Measurements from ENCODE around the gene MTA1.

Gene MTA1

GRCh38 chr14:105433161-105433605 is 13.6 kb downstream of the MTA1 start:
- Histone ChIP-seq H3K4me3 (ENCODE audit: low read length) (no peak overlapping the region), H3K4me2 (ENCODE audit: low read length) (no peak overlapping the region), H3K9ac (ENCODE audit: low read depth, low read length) (no peak overlapping the region), H3K27me3 (ENCODE audit: control insufficient read depth, insufficient read depth, low read length) (no peaks in the 10 kb centered on the region), H3K9me3 (replicated peaks; ENCODE audit: low read length) (no peaks in the 10 kb centered on the region), H3K4me1 (ENCODE audit: control insufficient read depth, insufficient read depth, low read length) (peaks cover 20% of the 10 kb centered on the region), H3K36me3 (ENCODE audit: insufficient read depth, low read length) (peaks cover 18% of the 10 kb centered on the region)

GRCh38 chr14:105436402-105436801 is 16.8 kb downstream of the MTA1 start:
- H3K4me2 ChIP-seq (ENCODE audit: low read length), result no peak overlapping the region
- no peak overlapping the region for H3K9ac ChIP-seq (ENCODE audit: low read depth, low read length)
- H3K9me3 ChIP-seq (replicated peaks; ENCODE audit: low read length), result no peaks in the 10 kb centered on the region
- H3K4me1 ChIP-seq (ENCODE audit: control insufficient read depth, insufficient read depth, low read length), result peaks cover 8% of the 10 kb centered on the region
- no peaks in the 10 kb centered on the region for H3K27me3 ChIP-seq (ENCODE audit: control insufficient read depth, insufficient read depth, low read length)
- H3K4me3 ChIP-seq (ENCODE audit: low read length), result no peak overlapping the region
- peaks cover 28% of the 10 kb centered on the region for H3K36me3 ChIP-seq (ENCODE audit: insufficient read depth, low read length)

DNA sequence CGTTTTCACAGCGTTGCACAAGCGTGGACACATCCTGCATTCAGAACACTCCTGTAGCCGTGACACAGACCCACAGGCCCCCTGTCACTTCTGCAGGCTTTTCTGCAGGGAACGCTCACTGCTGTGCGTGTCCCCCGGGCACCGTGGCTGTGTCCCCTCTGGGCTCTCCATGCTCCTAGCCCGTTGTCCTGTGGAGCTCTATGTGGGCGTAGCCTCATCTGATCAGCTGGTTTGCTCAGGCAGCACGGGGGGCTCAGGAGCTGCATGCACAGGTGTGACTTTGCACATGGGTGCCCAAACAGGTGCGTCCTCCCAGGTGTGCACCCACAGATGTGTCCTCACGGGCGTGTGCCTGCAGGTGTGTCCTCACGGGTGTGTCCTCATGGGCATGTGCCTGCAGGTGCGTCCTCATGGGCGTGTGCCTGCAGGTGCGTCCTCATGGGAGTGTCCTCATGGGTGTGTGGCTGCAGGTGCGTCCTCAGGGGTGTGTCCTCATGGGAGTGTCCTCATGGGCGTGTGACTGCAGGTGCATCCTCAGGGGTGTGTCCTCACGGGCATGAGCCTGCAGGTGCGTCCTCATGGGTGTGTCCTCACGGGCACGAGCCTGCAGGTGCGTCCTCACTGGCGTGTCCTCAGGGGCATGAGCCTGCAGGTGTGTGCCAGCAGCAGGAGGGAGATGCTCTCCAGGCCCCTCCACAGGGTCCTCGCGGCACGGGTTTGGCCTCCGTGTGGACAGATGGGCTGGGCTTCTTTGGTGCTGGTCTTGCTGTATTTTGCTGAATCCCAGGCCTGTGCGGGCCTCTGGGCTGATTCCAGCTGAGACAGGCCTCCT is 17.5 kb downstream of the MTA1 start:
- peaks cover 33% of the 10 kb centered on the region for H3K36me3 ChIP-seq (ENCODE audit: insufficient read depth, low read length)
- H3K4me1 ChIP-seq (ENCODE audit: control insufficient read depth, insufficient read depth, low read length), result peaks cover 5% of the 10 kb centered on the region

DNA sequence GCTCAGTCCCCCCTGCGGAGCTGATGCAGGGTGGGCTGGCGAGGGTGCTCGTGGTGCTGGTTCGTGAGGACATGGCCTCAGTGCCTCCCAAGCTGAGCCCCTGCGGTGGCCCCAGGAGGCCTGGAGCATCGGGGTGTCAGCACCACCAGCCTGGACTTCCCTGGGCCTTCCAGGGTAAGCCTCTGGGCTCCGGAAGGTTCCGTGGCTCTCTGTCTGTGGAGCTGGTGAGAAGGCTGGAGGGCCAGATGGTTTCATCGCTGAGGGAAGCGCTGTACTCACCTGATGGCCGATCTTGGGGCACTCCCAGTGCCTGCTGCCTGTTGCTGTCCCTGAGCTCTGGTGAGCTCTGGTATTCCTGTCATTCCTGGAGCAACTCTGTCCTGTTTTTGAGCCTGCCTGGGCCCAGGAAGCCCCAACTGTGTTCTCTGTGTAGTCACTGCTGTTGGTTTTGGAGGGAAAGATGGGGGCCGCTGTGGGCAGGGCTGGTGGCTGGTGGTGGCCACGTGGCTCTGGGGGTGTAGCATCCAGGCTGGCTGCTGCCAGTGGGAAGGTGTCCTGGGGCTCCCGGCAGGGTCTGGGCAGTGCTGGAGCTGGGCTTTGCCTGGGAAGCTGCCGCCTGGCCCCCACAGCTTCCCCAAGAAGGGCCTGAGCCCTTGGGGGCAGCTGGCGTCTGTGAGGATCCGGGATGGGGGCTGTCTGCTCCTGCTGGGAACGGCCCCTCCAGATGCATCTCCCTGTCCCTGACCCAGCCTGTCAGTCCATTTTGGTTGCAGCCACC is 18.3 kb downstream of the MTA1 start:
- H3K36me3 ChIP-seq (ENCODE audit: insufficient read depth, low read length), result peaks cover 37% of the 10 kb centered on the region
- H3K4me2 ChIP-seq (ENCODE audit: low read length), result no peak overlapping the region
- H3K9me3 ChIP-seq (replicated peaks; ENCODE audit: low read length), result no peaks in the 10 kb centered on the region
- no peak overlapping the region for H3K4me3 ChIP-seq (ENCODE audit: low read length)
- no peak overlapping the region for H3K9ac ChIP-seq (ENCODE audit: low read depth, low read length)
- peaks cover 5% of the 10 kb centered on the region for H3K4me1 ChIP-seq (ENCODE audit: control insufficient read depth, insufficient read depth, low read length)
- no peaks in the 10 kb centered on the region for H3K27me3 ChIP-seq (ENCODE audit: control insufficient read depth, insufficient read depth, low read length)

More for the DNA sequence above, 17.5 kb downstream of the MTA1 start:
- Histone ChIP-seq H3K4me2 (ENCODE audit: low read length) (no peak overlapping the region), H3K9me3 (replicated peaks; ENCODE audit: low read length) (no peaks in the 10 kb centered on the region), H3K27me3 (ENCODE audit: control insufficient read depth, insufficient read depth, low read length) (no peaks in the 10 kb centered on the region), H3K9ac (ENCODE audit: low read depth, low read length) (no peak overlapping the region), H3K4me3 (ENCODE audit: low read length) (no peak overlapping the region)

DNA sequence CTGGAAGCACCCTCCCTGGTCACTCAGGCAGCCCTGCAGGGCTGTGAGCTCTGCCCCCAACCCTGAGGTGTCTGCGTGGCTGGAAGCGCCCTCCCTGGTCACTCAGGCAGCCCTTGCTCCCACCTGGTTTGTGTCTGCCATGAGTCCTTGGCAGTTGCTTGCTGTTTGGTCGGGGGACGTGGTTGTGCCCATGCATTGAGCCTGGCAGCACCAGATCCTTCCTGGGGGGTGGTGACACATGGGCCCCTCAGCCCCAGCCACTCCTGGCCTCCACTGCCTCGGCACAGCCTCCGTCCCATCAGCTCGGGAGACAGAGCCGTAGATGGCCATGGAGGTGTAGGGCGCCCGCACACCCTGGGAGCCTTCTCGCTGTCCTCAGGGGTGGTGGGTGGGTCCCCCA is 19.6 kb downstream of the MTA1 start:
- no peaks in the 10 kb centered on the region for H3K9me3 ChIP-seq (replicated peaks; ENCODE audit: low read length)

DNA sequence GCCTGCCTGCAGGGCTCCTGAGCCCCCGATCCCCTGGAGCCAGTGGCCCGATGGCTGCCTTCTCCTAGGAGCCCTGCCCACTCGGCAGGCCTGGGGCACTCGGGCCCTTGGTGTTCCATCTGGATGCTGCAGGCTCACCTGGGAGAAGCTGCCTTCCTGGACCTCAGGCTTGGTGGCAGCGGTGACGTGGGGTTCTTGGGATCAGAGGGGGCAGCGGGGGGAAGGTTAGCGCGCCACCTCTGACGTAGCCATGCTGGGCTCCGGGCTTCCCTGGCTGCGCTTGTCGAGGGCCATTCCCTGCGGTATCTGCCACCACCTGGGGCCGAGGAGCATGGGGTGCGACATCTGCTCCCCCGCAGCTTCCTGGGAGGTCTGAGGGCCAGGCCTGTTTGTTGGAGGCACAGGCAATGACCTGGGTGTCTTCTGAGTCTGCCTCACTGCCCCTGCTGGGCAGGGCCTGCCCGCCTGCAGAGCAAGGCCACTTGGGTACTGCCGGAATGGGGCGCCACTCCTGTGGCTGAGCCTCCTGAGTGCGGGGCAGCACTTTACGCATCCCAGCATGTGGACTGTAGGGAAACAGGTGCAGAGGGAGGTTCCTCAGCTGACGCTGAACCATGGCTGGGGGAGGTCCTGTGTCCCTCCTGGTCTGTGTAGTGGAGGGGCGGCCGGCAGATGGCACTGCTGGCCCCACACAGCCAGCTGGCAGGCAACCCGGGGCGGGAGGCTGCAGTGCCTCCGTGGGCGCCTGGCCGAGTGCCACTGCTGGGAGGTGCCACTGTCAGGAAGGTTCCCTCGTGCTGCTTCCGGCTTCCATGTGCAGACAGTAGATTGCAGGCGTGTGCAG is 20.3 kb downstream of the MTA1 start:
- Histone ChIP-seq H3K9ac (ENCODE audit: low read depth, low read length) (no peak overlapping the region), H3K4me3 (ENCODE audit: low read length) (no peak overlapping the region), H3K9me3 (replicated peaks; ENCODE audit: low read length) (no peaks in the 10 kb centered on the region), H3K27me3 (ENCODE audit: control insufficient read depth, insufficient read depth, low read length) (no peaks in the 10 kb centered on the region), H3K36me3 (ENCODE audit: insufficient read depth, low read length) (peaks cover 40% of the 10 kb centered on the region), H3K4me1 (ENCODE audit: control insufficient read depth, insufficient read depth, low read length) (peaks cover 5% of the 10 kb centered on the region), H3K4me2 (ENCODE audit: low read length) (no peak overlapping the region)

More for the DNA sequence above, 19.6 kb downstream of the MTA1 start:
- Histone ChIP-seq H3K9ac (ENCODE audit: low read depth, low read length) (no peak overlapping the region), H3K4me1 (ENCODE audit: control insufficient read depth, insufficient read depth, low read length) (peaks cover 5% of the 10 kb centered on the region), H3K4me3 (ENCODE audit: low read length) (no peak overlapping the region), H3K4me2 (ENCODE audit: low read length) (no peak overlapping the region), H3K27me3 (ENCODE audit: control insufficient read depth, insufficient read depth, low read length) (no peaks in the 10 kb centered on the region), H3K36me3 (ENCODE audit: insufficient read depth, low read length) (peaks cover 40% of the 10 kb centered on the region)

DNA sequence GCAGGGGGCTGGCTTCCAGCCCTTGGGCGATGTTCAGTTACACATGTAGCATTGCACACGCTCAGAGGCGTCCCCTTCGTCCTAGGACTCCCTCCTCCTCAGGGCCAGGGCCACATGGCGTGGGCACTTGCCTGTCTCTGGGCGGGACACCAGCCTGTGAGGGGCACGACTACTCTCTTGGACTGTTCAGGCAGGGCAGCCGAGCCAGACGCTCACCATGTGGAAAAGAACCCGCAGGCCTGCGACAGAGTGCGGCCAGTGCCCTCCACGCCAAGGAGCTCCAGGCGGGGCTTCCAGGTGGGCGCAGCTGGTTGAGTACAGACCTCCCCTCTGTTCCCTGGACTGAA is 20.9 kb downstream of the MTA1 start:
- Histone ChIP-seq H3K9me3 (replicated peaks; ENCODE audit: low read length) (no peaks in the 10 kb centered on the region), H3K4me3 (ENCODE audit: low read length) (no peak overlapping the region), H3K27me3 (ENCODE audit: control insufficient read depth, insufficient read depth, low read length) (no peaks in the 10 kb centered on the region), H3K4me2 (ENCODE audit: low read length) (no peak overlapping the region), H3K9ac (ENCODE audit: low read depth, low read length) (no peak overlapping the region), H3K4me1 (ENCODE audit: control insufficient read depth, insufficient read depth, low read length) (peaks cover 5% of the 10 kb centered on the region), H3K36me3 (ENCODE audit: insufficient read depth, low read length) (peaks cover 40% of the 10 kb centered on the region)

DNA sequence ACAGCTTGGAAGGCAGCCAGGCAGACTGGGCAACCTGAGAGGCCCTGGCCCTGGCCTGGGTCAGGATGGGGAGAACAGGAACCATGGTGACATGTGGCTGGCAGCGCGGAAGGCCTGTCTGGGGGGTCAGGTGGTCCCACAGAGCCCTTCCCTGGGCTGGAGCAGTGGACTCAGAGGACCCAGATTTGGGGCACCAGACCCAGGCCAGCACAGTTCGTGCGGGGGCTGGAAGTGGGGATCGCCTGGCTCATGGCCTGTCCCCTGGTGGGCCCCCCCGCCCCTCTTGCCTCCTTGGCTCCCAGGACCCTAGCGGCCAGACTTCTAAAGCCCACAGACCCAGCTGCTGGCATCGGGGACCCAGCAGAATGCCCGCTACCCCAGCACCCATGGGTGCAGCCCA is 21.4 kb downstream of the MTA1 start:
- Histone ChIP-seq H3K4me2 (ENCODE audit: low read length) (no peak overlapping the region), H3K36me3 (ENCODE audit: insufficient read depth, low read length) (peaks cover 41% of the 10 kb centered on the region), H3K9ac (ENCODE audit: low read depth, low read length) (no peak overlapping the region), H3K27me3 (ENCODE audit: control insufficient read depth, insufficient read depth, low read length) (no peaks in the 10 kb centered on the region), H3K9me3 (replicated peaks; ENCODE audit: low read length) (no peaks in the 10 kb centered on the region), H3K4me3 (ENCODE audit: low read length) (no peak overlapping the region), H3K4me1 (ENCODE audit: control insufficient read depth, insufficient read depth, low read length) (peaks cover 5% of the 10 kb centered on the region)

GRCh38 chr14:105442125-105442524 is 22.5 kb downstream of the MTA1 start:
- Histone ChIP-seq H3K9ac (ENCODE audit: low read depth, low read length) (no peak overlapping the region), H3K4me3 (ENCODE audit: low read length) (no peak overlapping the region), H3K4me1 (ENCODE audit: control insufficient read depth, insufficient read depth, low read length) (peaks cover 5% of the 10 kb centered on the region), H3K4me2 (ENCODE audit: low read length) (no peak overlapping the region), H3K27me3 (ENCODE audit: control insufficient read depth, insufficient read depth, low read length) (no peaks in the 10 kb centered on the region), H3K9me3 (replicated peaks; ENCODE audit: low read length) (no peaks in the 10 kb centered on the region), H3K36me3 (ENCODE audit: insufficient read depth, low read length) (peaks cover 44% of the 10 kb centered on the region)

DNA sequence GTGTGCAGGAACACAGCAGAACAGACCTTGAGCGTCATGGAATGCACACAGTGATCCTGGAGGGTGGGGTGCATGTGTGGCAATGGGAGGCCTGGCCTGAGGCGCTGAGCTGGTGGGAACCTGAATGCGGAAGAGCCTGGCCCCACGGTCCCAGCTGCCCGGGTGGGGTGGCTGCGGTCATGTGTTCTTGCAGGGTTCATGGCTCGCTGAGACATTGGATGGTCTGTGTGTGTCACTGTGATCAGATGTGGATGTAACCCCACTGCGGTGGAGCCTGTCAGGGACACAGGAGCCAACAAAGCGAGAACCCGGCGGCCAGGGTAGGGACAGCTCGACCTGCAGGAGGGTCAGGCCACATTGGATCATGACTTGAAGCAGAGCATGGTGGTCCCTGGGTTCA is 23.2 kb downstream of the MTA1 start:
- Histone ChIP-seq H3K9ac (ENCODE audit: low read depth, low read length) (no peak overlapping the region), H3K4me2 (ENCODE audit: low read length) (no peak overlapping the region), H3K4me1 (ENCODE audit: control insufficient read depth, insufficient read depth, low read length) (peaks cover 5% of the 10 kb centered on the region), H3K27me3 (ENCODE audit: control insufficient read depth, insufficient read depth, low read length) (no peaks in the 10 kb centered on the region), H3K4me3 (ENCODE audit: low read length) (no peak overlapping the region), H3K9me3 (replicated peaks; ENCODE audit: low read length) (no peaks in the 10 kb centered on the region), H3K36me3 (ENCODE audit: insufficient read depth, low read length) (peaks cover 42% of the 10 kb centered on the region)

DNA sequence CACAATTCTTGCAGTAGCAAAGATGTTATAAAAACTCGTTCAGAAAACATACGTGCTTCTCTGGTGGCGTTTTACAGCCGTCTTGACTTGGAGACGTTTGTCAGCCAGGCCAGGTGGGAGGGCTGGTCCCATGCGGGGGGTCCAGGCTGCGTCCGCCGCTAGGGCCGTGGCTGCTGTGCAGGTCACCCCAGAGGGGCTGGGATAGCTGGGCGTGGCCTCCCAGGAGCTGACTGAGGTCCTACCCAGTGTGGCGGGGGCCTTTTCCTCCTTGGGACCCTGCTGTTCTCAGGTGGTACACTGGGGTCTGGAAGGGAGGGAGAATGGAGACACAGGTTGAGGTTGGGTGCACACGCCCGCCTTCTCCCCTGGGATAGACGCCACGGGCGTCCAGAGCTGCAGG is 25.2 kb downstream of the MTA1 start:
- Histone ChIP-seq H3K9me3 (replicated peaks; ENCODE audit: low read length) (no peaks in the 10 kb centered on the region), H3K27me3 (ENCODE audit: control insufficient read depth, insufficient read depth, low read length) (no peaks in the 10 kb centered on the region), H3K4me2 (ENCODE audit: low read length) (no peak overlapping the region), H3K36me3 (ENCODE audit: insufficient read depth, low read length) (peaks cover 40% of the 10 kb centered on the region), H3K4me1 (ENCODE audit: control insufficient read depth, insufficient read depth, low read length) (peaks cover 3% of the 10 kb centered on the region), H3K9ac (ENCODE audit: low read depth, low read length) (no peak overlapping the region), H3K4me3 (ENCODE audit: low read length) (no peak overlapping the region)

All from skeletal muscle satellite cell (primary cell).